Parathyroid adenoma (tissue), 2 donors: Measurements from ENCODE around the gene WDR46.

ENCODE experiments used
- H2AFZ ChIP-seq: fragments of 300-600 bp; sonication (generic); one replicate; pipeline ENCODE4 v1.7.0; 2017; ENCODE audit warnings: antibody characterized with exemption, mild to moderate bottlenecking
- H3K27ac ChIP-seq: fragments of 300-600 bp; sonication (generic); one replicate; pipeline ENCODE4 v1.7.0; 2017
- H3K27me3 ChIP-seq: fragments of 300-600 bp; sonication (generic); one replicate; pipeline ENCODE4 v1.7.0; 2017; ENCODE audit warnings: low read length; ENCODE audit not compliant: control insufficient read depth, insufficient read depth
- H3K36me3 ChIP-seq: fragments of 300-600 bp; sonication (generic); one replicate; pipeline ENCODE4 v1.7.0; 2017; ENCODE audit warnings: low read length; ENCODE audit not compliant: control insufficient read depth, insufficient read depth
- H3K4me1 ChIP-seq: fragments of 300-600 bp; sonication (generic); one replicate; pipeline ENCODE4 v1.7.0; 2017; ENCODE audit warnings: control low read depth
- H3K4me2 ChIP-seq: fragments of 300-600 bp; sonication (generic); one replicate; pipeline ENCODE4 v1.7.0; 2017; ENCODE audit warnings: low read length
- H3K4me3 ChIP-seq: fragments of 300-600 bp; sonication (generic); one replicate; pipeline ENCODE4 v1.7.0; 2017; ENCODE audit warnings: low read depth, low read length
- H3K79me2 ChIP-seq: fragments of 300-600 bp; sonication (generic); one replicate; pipeline ENCODE4 v1.7.0; 2017; ENCODE audit warnings: control low read depth
- H3K9ac ChIP-seq: fragments of 300-600 bp; sonication (generic); one replicate; pipeline ENCODE4 v1.7.0; 2017; ENCODE audit warnings: mild to moderate bottlenecking
- H3K9me3 ChIP-seq: fragments of 300-600 bp; sonication (generic); one replicate; pipeline ENCODE4 v1.7.0; 2017; ENCODE audit warnings: low read length; ENCODE audit not compliant: control insufficient read depth
- CTCF ChIP-seq: fragments of 300-600 bp; sonication (generic); IDR thresholded peaks from one replicate; pipeline ENCODE4 v1.7.0; 2017; ENCODE audit warnings: antibody characterized with exemption, mild to moderate bottlenecking
- donor health status: primary hyperparathyroidism.

The WDR46 gene

GRCh38 chr6:33248643-33248931 lies 40.5 kb downstream of the WDR46 start:
- H3K36me3 ChIP-seq: no peaks in the 10 kb centered on the region
- no peaks in the 10 kb centered on the region for H3K27me3 ChIP-seq
- H3K9me3 ChIP-seq: no peaks in the 10 kb centered on the region
- no peaks in the 10 kb centered on the region for H3K79me2 ChIP-seq
- no peak overlapping the region for H3K9ac ChIP-seq
- H2AFZ ChIP-seq: peak overlapping the region; percentile 89
- H3K4me3 ChIP-seq: peak overlapping the region; percentile 71
- peak overlapping the region; percentile 94 for H3K27ac ChIP-seq
- H3K4me1 ChIP-seq: peaks cover 10% of the 10 kb centered on the region
- TF ChIP-seq CTCF: no peak
- peak overlapping the region; percentile 93 for H3K4me2 ChIP-seq

- peak overlapping the region; percentile 94 for H3K27ac ChIP-seq
- peaks cover 10% of the 10 kb centered on the region for H3K4me1 ChIP-seq
Measured at GRCh38 chr6:33247977-33248642, 40.9 kb downstream of the WDR46 start.

GRCh38 chr6:33243476-33243875 lies 45.6 kb downstream of the WDR46 start:
- Histone ChIP-seq H3K4me1 (peaks cover 2% of the 10 kb centered on the region), H3K4me3 (no peak overlapping the region), H3K27ac (no peak overlapping the region), H3K27me3 (no peaks in the 10 kb centered on the region), H3K9me3 (no peaks in the 10 kb centered on the region), H3K79me2 (no peaks in the 10 kb centered on the region), H3K9ac (no peak overlapping the region), H2AFZ (no peak overlapping the region), H3K4me2 (no peak overlapping the region), H3K36me3 (no peaks in the 10 kb centered on the region)
- TF ChIP-seq CTCF: no peak

More at GRCh38 chr6:33247977-33248642, 40.9 kb downstream of the WDR46 start:
- no peaks in the 10 kb centered on the region for H3K27me3 ChIP-seq
- peak overlapping the region; percentile 89 for H2AFZ ChIP-seq
- H3K9me3 ChIP-seq: no peaks in the 10 kb centered on the region
- peak overlapping the region; percentile 71 for H3K4me3 ChIP-seq
- H3K79me2 ChIP-seq: no peaks in the 10 kb centered on the region
- H3K4me2 ChIP-seq: peak overlapping the region; percentile 93
- no peak overlapping the region for H3K9ac ChIP-seq
- H3K36me3 ChIP-seq: no peaks in the 10 kb centered on the region
- peak; percentile 97 for TF ChIP-seq CTCF

GRCh38 chr6:33241968-33242367 lies 47.1 kb downstream of the WDR46 start:
- no peaks in the 10 kb centered on the region for H3K27me3 ChIP-seq
- no peak overlapping the region for H3K4me3 ChIP-seq
- no peaks in the 10 kb centered on the region for H3K4me1 ChIP-seq
- H3K9ac ChIP-seq: no peak overlapping the region
- H3K36me3 ChIP-seq: no peaks in the 10 kb centered on the region
- H3K9me3 ChIP-seq: no peaks in the 10 kb centered on the region
- H3K27ac ChIP-seq: no peak overlapping the region
- H3K79me2 ChIP-seq: no peaks in the 10 kb centered on the region
- TF ChIP-seq CTCF: no peak
- H3K4me2 ChIP-seq: no peak overlapping the region
- no peak overlapping the region for H2AFZ ChIP-seq

- Histone ChIP-seq H3K27ac (no peak overlapping the region), H3K4me1 (peaks cover 2% of the 10 kb centered on the region), H3K4me2 (no peak overlapping the region), H3K9ac (no peak overlapping the region), H3K27me3 (no peaks in the 10 kb centered on the region), H3K79me2 (no peaks in the 10 kb centered on the region), H3K9me3 (no peaks in the 10 kb centered on the region), H3K4me3 (no peak overlapping the region), H2AFZ (no peak overlapping the region), H3K36me3 (no peaks in the 10 kb centered on the region)
- TF ChIP-seq CTCF: no peak
Measured at GRCh38 chr6:33237741-33238140, 51.3 kb downstream of the WDR46 start.
